Ovary (tissue), 3 donors: ENCODE results near the gene FEM1B.

Experiments
- CTCF ChIP-seq, 3 donors: fragments of 450-650 bp in 2 of 3; fragments of 200-600 bp in 1 of 3; IDR thresholded peaks; one replicate each; pipeline versions ENCODE4 v1.5.1 to v1.8.0; 2016 to 2022; ENCODE audit warnings: antibody characterized with exemption in 3 of 3, mild to moderate bottlenecking in 1 of 3
- POLR2A ChIP-seq: fragments of 450-650 bp; IDR thresholded peaks from one replicate; pipeline ENCODE4 v1.6.1; 2017; ENCODE audit warnings: antibody characterized with exemption, mild to moderate bottlenecking, moderate library complexity
- donor health status: DM: no; HTN: no; CAD: no.

- TF ChIP-seq CTCF (IDR thresholded peaks at IDR 0.05) (no peak), POLR2A (no peak)
These were observed 27.2 kb downstream of the FEM1B start for GRCh38 chr15:68304589-68305337.
